ENCODE data around the gene CDC20B. TPM values are rescaled to one million over a fixed set of nuclear protein-coding genes. Genes with fewer than 3 reads are reported as not detected.

CDC20B gene
- total and polyA plus RNA-seq, 7 donors: not detected

GRCh38 chr5:55154873-55155272 lies 18.1 kb downstream of the CDC20B start:
- H3K27ac ChIP-seq: no peak overlapping the region
- TF ChIP-seq CTCF (IDR thresholded peaks at IDR 0.05): no peak
- WGBS, 3 donors: 41 to 51% (median 44%) methylated on average over 3 of the region's 3 CpGs
- DNase-seq (no peak), ATAC-seq (no peak)
- H3K4me3 ChIP-seq: no peak overlapping the region
- intact Hi-C loops (cut with DNase I): no loop called here
- no peaks in the 10 kb centered on the region for H3K36me3 ChIP-seq (ENCODE audit: insufficient read depth in 1 of 2, low read depth in 1 of 2)
- H3K9me3 ChIP-seq: no peaks in the 10 kb centered on the region
- H3K4me1 ChIP-seq: no peaks in the 10 kb centered on the region
- no peaks in the 10 kb centered on the region for H3K27me3 ChIP-seq (ENCODE audit: insufficient read depth in 3 of 3, low read length in 2 of 3)

- intact Hi-C loops (cut with DNase I): no loop called here
- Histone ChIP-seq H3K36me3 (ENCODE audit: insufficient read depth in 1 of 2, low read depth in 1 of 2) (no peaks in the 10 kb centered on the region), H3K9me3 (no peaks in the 10 kb centered on the region), H3K27ac (no peak overlapping the region), H3K4me3 (no peak overlapping the region), H3K27me3 (ENCODE audit: insufficient read depth in 3 of 3, low read length in 2 of 3) (no peaks in the 10 kb centered on the region), H3K4me1 (no peaks in the 10 kb centered on the region)
- DNase-seq: no peak
- 51 to 64% (median 52%) methylated on average over 5 of the region's 5 CpGs for WGBS, 3 donors
- no peak for ATAC-seq
- no peak for TF ChIP-seq CTCF (IDR thresholded peaks at IDR 0.05)
These were observed 20.8 kb downstream of the CDC20B start for GRCh38 chr5:55151923-55152842.

GRCh38 chr5:55149308-55149795 lies 23.6 kb downstream of the CDC20B start:
- no peak for TF ChIP-seq CTCF (IDR thresholded peaks at IDR 0.05)
- intact Hi-C loops (cut with DNase I): loop anchor here in 1 of 2 donors (10.0 kb wide), 2 partner anchors 195 to 635 kb away; partner anchors contain the start of gene SNX18
- Histone ChIP-seq H3K27ac (no peak overlapping the region), H3K4me1 (no peaks in the 10 kb centered on the region), H3K36me3 (ENCODE audit: insufficient read depth in 1 of 2, low read depth in 1 of 2) (no peaks in the 10 kb centered on the region), H3K4me3 (no peak overlapping the region), H3K9me3 (no peaks in the 10 kb centered on the region), H3K27me3 (ENCODE audit: insufficient read depth in 3 of 3, low read length in 2 of 3) (peaks cover 0 to 5% (median 0%) of the 10 kb centered on the region in 3 donors)
- WGBS, 3 donors: 52 to 84% (median 81%) methylated on average over 2 of the region's 2 CpGs
- DNase-seq: no peak
- no peak for ATAC-seq

- ATAC-seq (peak; percentile 78 to 95 (median 84)), DNase-seq (peak; percentile 64 to 74)
- TF ChIP-seq CTCF (IDR thresholded peaks at IDR 0.05): peak; percentile 89
- 8% methylated on average over 11 of the region's 11 CpGs for WGBS, 3 donors
- Histone ChIP-seq H3K36me3 (ENCODE audit: insufficient read depth in 1 of 2, low read depth in 1 of 2) (no peaks in the 10 kb centered on the region), H3K9me3 (no peaks in the 10 kb centered on the region), H3K4me1 (no peaks in the 10 kb centered on the region), H3K27me3 (ENCODE audit: insufficient read depth in 3 of 3, low read length in 2 of 3) (peaks cover 0 to 5% (median 4%) of the 10 kb centered on the region in 3 donors), H3K4me3 (no peak overlapping the region), H3K27ac (no peak overlapping the region)
- intact Hi-C loops (cut with DNase I): loop anchor here in 1 of 2 donors (2.0 to 10.0 kb wide), 3 partner anchors 192 to 632 kb away; partner anchors contain the start of gene SNX18
These were observed 26.3 kb downstream of the CDC20B start for GRCh38 chr5:55146543-55147151.

Data from psoas muscle (tissue), 8 donors.